CD4-positive, alpha-beta T cell treated with Interleukin-15 for 1 hour (primary cell): ENCODE results near the gene TAAR5.
"Not testable (repeated sequence)": the region's sequence is repeated elsewhere in the genome, so short reads cannot be mapped to it uniquely, and the experiment has no call there.

Source experiments
- DNase-seq: peaks from one replicate; pipeline ENCODE4 v3.0.0-alpha.2; 2020

TAAR5 gene

DNA sequence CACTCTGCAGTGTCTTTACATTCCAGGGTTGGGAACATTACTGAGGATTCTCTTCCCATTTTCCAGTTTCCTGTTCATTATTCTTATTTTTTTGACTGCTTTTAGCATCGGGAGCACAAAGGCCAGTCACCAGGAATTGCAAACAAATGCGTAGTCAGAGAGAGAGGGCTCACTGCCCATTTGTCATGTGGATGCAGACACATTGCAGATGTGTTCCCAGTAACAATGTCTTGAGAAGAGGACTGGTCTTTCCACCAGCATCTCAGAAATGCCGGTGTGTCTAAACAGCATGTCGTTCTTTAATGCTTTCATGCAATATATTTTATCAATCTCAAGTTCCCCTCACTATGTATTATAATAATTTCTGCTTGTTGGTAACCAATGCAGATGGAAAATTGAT lies 20.4 kb downstream of the TAAR5 start:
- DNase-seq: no peak

DNA sequence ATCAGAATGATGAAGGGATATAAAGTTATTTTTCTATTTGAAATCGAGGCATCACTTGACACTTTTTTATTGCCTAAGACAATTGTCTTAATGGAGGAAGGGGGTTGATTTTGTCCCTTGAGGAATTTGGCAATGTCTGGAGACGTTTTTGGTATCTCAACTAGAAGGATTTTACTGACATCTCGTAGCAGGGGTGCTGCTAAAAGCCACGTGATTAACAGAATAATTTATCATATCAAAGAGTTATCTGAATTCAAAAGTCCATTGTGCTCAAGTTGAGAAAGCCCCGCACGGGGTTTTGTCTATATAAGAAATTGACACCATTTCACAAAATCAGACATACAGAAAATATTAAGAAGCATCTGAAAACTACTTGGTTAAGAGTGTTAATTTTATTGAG lies 20.9 kb downstream of the TAAR5 start:
- DNase-seq: no peak

DNA sequence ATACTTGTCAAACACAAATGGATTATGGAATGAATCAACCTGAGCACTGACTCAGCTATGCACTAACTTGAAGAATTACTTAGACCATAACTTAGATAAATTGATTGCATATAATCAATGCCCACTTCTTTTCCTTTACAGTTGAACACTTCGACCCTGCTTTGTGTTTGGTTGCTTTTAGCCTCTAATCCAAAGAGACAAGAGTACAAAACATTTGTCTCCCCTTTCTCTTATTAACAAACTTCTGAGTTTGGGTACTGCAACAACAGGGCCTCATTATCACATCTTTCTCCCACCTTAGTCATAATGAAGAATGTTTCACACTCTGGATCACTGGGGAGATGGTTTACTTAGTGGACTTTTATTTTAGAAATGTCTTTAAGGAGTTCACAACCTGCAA lies 22.0 kb downstream of the TAAR5 start:
- no peak for DNase-seq

DNA sequence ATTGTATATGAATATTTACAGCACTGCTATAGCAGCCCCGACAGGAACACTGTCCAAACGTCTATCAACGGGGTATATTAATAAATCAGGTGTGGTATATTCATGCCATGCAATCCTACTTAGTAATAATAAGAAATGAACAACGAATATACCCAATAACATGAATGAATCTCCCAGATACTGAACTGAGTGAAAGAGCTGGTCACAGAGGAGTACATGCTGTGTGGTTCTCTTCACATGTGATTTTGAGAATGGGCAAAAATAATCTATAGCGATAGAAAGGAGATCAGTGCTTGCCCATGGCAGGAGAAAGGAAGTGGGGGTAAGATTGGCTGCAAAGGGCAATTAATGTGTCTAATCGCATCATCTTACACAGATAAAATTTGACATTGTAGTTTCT lies 23.1 kb downstream of the TAAR5 start:
- no peak for DNase-seq

DNA sequence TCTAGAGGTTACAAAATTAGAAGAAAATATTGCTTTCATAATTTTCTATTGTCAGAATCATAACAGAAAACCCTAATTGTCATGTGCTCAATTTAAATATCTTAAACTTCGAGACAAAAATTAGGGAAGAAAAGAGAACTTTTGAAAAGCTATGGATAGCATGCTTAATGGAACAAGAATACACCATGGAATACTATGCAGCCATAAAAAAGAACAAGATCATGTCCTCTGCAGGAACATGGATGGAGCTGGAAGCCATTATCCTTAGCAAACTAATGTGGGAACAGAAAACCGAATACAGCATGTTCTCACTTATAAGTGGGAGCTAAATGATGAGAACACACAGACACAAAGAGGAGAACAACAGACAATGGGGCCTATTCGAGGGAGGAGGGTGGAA lies 29.5 kb downstream of the TAAR5 start:
- DNase-seq: not testable (repeated sequence)

DNA sequence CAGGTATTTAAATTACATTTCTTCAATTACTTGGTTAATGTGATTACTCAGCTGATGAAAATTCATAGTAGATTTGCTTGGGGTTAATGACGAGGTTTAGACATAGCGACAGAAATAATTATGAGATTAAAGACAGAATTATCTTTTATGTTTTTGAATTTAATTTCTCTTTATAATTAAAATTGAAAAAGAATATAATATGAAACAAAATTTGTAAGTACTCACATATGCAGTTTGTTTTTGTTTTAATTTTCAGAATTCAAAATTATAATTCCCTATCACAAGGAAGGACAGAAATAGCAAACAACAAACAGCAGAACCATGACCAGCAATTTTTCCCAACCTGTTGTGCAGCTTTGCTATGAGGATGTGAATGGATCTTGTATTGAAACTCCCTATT lies 37.2 kb downstream of the TAAR5 start, which contains the start of gene TAAR8:
Gene TAAR8, plus strand, starts transcription at position 301 of the 400 bp plus-strand sequence. Its CDS starts 21 bp downstream, at position 322.
- DNase-seq: no peak

DNA sequence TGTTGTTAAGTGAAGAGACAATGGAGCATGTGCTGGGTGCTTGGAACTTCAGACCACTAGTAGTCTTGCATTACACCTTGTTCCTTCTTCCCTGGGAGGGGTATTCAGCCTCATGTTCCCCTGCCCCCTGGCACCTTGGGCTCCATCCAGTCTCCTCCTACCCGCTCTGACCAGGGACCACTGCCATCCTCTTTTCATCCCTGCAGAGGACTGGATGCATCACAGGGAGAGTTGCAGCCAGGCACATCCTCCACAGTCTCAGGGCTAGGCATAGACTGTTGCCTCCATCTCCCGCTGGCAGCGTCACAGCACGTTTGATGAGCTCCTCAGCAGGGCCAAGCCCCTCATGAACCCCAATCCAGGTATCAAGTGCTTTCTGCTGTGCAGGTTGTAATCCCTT lies 38.3 kb downstream of the TAAR5 start:
- DNase-seq: no peak

DNA sequence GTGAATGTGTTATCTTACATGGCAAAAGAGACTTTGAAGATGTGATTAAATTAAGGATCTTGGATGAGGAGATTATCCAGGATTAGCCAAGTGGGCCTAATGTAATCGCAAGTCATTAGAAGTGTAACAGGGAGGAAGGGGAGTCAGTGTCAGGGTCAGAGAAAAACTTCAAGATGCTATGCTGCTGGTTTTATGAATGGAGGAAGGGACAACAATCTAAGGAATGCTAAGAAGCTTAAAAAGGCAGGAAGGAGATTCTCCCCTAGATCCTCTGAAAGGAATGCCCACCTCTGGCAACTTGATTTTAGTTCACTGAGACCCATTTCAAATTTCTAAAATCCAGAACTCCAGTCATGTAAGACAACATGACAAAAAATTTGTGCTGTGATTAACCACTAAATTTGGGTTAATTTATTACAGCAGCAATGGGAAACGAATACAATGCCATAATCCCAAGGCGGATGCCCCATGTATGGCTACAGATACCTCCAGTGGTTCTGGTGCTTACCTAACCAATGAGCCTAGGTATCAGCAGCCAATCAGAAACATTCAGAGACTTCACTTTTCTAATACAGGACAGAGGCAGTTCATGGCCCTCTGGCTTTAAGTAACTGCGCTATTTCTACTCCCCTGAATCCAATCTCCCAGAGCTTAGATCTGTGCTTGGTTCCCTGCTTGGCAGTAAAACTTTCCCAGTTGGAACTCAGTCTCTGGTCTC lies 40.6 kb downstream of the TAAR5 start:
- DNase-seq: no peak

DNA sequence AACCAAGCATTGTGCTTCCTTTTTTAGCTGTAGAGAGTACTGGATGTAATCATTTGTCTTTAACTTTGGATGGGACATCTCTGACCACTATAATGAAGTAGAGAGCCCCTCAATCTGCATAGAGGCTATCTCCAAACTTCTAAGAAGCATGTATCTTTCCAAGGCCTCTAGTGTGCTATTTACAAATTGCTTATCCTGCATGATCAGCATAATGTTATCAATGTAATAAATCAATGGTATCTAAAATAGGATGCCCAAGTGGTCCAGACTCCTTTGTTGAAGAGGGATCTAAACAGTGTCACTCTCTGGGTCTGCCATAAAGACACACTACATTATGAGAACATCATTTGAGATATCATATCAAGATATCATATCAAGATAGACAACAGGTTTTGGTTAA lies 44.7 kb downstream of the TAAR5 start:
- no peak for DNase-seq
